Fibroblast of lung (primary cell): ENCODE measurements around the gene HDAC4. TPM values are rescaled to one million over a fixed set of nuclear protein-coding genes. Genes with fewer than 3 reads are reported as not detected.

Experiments used
- DNase-seq, 2 donors: peaks; one replicate each; pipeline versions ENCODE4 v3.0.0 to v3.0.0-alpha.2; 2010; ENCODE audit warnings: low read depth in 2 of 2
- H2AFZ ChIP-seq: 2 replicates; pipeline ENCODE4 v1.5.1; 2012; ENCODE audit warnings: low read length, control low read depth, inconsistent platforms
- H3K27ac ChIP-seq: 2 replicates; pipeline ENCODE4 v1.5.1; 2011; ENCODE audit warnings: low read length, control low read depth; ENCODE audit not compliant: insufficient read depth
- H3K27me3 ChIP-seq: 2 replicates; pipeline ENCODE4 v1.5.1; 2011; ENCODE audit warnings: mild to moderate bottlenecking, low read length; ENCODE audit not compliant: control insufficient read depth, insufficient read depth
- H3K36me3 ChIP-seq: 2 replicates; pipeline ENCODE4 v1.5.1; 2011; ENCODE audit warnings: low read length; ENCODE audit not compliant: control insufficient read depth, insufficient read depth
- H3K4me1 ChIP-seq: 2 replicates; pipeline ENCODE4 v1.5.1; 2011; ENCODE audit warnings: low read length; ENCODE audit not compliant: control insufficient read depth, insufficient read depth; ENCODE audit errors: extremely low read depth
- H3K4me2 ChIP-seq: 2 replicates; pipeline ENCODE4 v1.5.1; 2011; ENCODE audit warnings: low read length, control low read depth; ENCODE audit not compliant: insufficient read depth; ENCODE audit errors: extremely low read depth
- H3K4me3 ChIP-seq, 4 experiments: fragments of 200-600 bp in 1 of 4; sonication (generic) in 1 of 4; replicated peaks in 1 of 4; 2 replicates each; pipeline ENCODE4 v1.5.1; 2011 to 2016; ENCODE audit warnings: low read length in 4 of 4, low read depth in 3 of 4, mild to moderate bottlenecking in 3 of 4, control low read depth in 2 of 4, inconsistent platforms in 1 of 4, mixed read lengths in 1 of 4; ENCODE audit not compliant: insufficient read depth in 1 of 4; ENCODE audit errors: control extremely low read depth in 1 of 4
- H3K79me2 ChIP-seq: 2 replicates; pipeline ENCODE4 v1.5.1; 2012; ENCODE audit warnings: mild to moderate bottlenecking, low read length, inconsistent platforms; ENCODE audit not compliant: control insufficient read depth, insufficient read depth
- H3K9ac ChIP-seq: 2 replicates; pipeline ENCODE4 v1.5.1; 2011; ENCODE audit warnings: mild to moderate bottlenecking, low read length, control low read depth; ENCODE audit not compliant: insufficient read depth
- H3K9me3 ChIP-seq: 2 replicates; pipeline ENCODE4 v1.5.1; 2012; ENCODE audit warnings: low read depth, low read length; ENCODE audit not compliant: control insufficient read depth, insufficient read depth
- H4K20me1 ChIP-seq: 2 replicates; pipeline ENCODE4 v1.5.1; 2011; ENCODE audit warnings: low read length; ENCODE audit not compliant: control insufficient read depth, insufficient read depth; ENCODE audit errors: extremely low read depth
- EZH2 ChIP-seq: IDR thresholded peaks from 2 replicates; pipeline ENCODE4 v1.5.1; 2012; ENCODE audit warnings: low read length, control low read depth, mild to moderate bottlenecking; ENCODE audit errors: missing control alignments
- polyA plus RNA-seq, 2 donors: library from polyadenylated mRNA; depleted of rRNA in 1 of 2; stranded (reverse) in 1 of 2; unstranded in 1 of 2; fragments of >200 nt; gene quantifications; 2 replicates each; pipeline ENCODE4 v1.2.1, GENCODE V29; 2011 to 2012; ENCODE audit warnings: missing spikeins in 1 of 2
- total RNA-seq: library from RNA; depleted of rRNA; stranded (reverse); fragments of >200 nt; gene quantifications from 2 replicates; pipeline ENCODE4 v1.2.1, GENCODE V29; 2014
- TF ChIP-seq, protein P1 (sequence below), 2 donors: IDR thresholded peaks in 1 of 2; conservative IDR thresholded peaks in 1 of 2; 1 replicate in 1 of 2; 2 replicates in 1 of 2; pipeline ENCODE4 v1.5.1; 2011 to 2012; ENCODE audit warnings: low read length in 2 of 2, control low read depth in 1 of 2, inconsistent platforms in 1 of 2, low read depth in 1 of 2, mild to moderate bottlenecking in 1 of 2

The HDAC4 gene
- total and polyA plus RNA-seq, 2 donors (not counting 1 experiment from before 2014, with no cell fraction given) = 7.4 to 19.8 TPM

DNA sequence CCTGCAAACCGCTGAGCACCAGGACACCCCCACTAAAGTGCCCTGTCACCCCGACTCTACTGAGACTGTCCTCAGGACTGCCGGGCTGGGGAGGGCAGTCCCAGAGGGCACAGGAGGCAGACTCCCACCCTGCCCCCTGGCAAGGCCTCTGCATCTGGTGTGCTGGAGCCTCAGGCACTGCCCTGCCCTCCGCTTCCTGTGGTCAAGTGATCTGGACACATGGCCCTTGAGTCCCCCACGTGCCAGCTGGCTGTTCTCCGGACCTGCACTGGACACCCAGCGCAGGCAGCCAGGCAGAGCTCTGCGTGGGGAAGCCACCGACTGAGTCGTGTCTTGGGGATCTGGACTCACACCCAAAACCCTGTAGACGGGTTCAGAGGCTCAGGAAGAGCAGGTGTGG lies 335.3 kb downstream of the HDAC4 start:
- Histone ChIP-seq H4K20me1 (no peaks in the 10 kb centered on the region), H3K9ac (no peak overlapping the region), H2AFZ (no peak overlapping the region), H3K27me3 (no peaks in the 10 kb centered on the region), H3K79me2 (no peaks in the 10 kb centered on the region), H3K9me3 (no peaks in the 10 kb centered on the region), H3K36me3 (peaks cover 2% of the 10 kb centered on the region), H3K4me2 (no peak overlapping the region), H3K4me3 (no peak overlapping the region), H3K4me1 (no peaks in the 10 kb centered on the region), H3K27ac (no peak overlapping the region)
- TF ChIP-seq, protein P1, sequence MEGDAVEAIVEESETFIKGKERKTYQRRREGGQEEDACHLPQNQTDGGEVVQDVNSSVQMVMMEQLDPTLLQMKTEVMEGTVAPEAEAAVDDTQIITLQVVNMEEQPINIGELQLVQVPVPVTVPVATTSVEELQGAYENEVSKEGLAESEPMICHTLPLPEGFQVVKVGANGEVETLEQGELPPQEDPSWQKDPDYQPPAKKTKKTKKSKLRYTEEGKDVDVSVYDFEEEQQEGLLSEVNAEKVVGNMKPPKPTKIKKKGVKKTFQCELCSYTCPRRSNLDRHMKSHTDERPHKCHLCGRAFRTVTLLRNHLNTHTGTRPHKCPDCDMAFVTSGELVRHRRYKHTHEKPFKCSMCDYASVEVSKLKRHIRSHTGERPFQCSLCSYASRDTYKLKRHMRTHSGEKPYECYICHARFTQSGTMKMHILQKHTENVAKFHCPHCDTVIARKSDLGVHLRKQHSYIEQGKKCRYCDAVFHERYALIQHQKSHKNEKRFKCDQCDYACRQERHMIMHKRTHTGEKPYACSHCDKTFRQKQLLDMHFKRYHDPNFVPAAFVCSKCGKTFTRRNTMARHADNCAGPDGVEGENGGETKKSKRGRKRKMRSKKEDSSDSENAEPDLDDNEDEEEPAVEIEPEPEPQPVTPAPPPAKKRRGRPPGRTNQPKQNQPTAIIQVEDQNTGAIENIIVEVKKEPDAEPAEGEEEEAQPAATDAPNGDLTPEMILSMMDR (conservative IDR thresholded peaks at IDR 0.05 in 1 of 2, IDR thresholded peaks at IDR 0.05 in 1 of 2; ENCODE audit: low read depth in 1 of 2, low read length in 2 of 2) = no peak
- TF ChIP-seq EZH2 = no peak
- no peak for DNase-seq

DNA sequence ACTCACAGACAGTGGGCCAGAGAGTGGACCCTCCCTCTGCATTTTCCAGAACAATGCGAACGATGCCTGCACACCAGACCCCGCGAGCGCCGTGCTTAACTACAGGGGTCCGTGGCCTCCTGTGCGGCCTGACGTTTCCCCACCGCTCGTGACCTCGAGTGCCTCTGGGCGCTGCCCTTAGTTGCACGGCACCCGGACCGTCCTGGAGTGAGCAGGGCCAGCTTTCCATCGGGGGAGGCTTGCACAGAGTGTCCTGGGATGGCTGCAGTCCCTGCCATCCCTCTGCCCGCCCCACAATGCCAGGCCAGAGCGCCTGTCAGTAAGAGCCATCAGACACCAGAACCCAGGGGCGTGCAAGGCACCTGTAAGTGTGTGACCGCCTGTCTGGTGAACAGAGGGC lies 335.9 kb downstream of the HDAC4 start:
- TF ChIP-seq EZH2 = no peak
- TF ChIP-seq, protein P1 (conservative IDR thresholded peaks at IDR 0.05 in 1 of 2, IDR thresholded peaks at IDR 0.05 in 1 of 2; ENCODE audit: low read depth in 1 of 2, low read length in 2 of 2) = no peak
- Histone ChIP-seq H3K27ac (no peak overlapping the region), H3K4me1 (no peaks in the 10 kb centered on the region), H3K27me3 (no peaks in the 10 kb centered on the region), H4K20me1 (no peaks in the 10 kb centered on the region), H3K4me2 (no peak overlapping the region), H3K9ac (no peak overlapping the region), H3K4me3 (no peak overlapping the region), H3K9me3 (no peaks in the 10 kb centered on the region), H3K79me2 (no peaks in the 10 kb centered on the region), H2AFZ (no peak overlapping the region), H3K36me3 (peaks cover 2% of the 10 kb centered on the region)
- DNase-seq = no peak

DNA sequence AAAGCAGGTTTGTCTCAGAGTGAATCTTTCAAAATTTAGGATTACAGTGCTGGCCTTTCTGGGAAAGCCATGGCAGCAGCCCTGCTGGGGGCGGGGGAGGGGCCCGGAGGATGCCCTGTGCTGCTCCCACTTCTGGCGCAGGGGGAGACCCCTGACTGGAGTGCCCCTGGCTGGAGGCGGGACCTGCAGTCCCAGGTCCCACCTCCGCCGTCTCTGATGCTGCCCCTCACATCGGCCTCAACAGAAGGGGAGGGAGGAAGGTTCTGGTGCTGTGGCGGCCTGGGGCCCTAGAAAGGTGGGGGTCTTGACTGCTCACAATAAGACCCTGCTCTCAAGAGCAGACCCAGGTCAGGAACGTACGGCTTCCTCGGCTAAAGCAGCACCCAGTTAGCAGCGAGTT lies 336.6 kb downstream of the HDAC4 start:
- Histone ChIP-seq H2AFZ (no peak overlapping the region), H3K27ac (no peak overlapping the region), H3K4me1 (no peaks in the 10 kb centered on the region), H3K27me3 (no peaks in the 10 kb centered on the region), H3K4me2 (no peak overlapping the region), H4K20me1 (no peaks in the 10 kb centered on the region), H3K79me2 (no peaks in the 10 kb centered on the region), H3K36me3 (peaks cover 2% of the 10 kb centered on the region), H3K4me3 (no peak overlapping the region), H3K9me3 (no peaks in the 10 kb centered on the region), H3K9ac (no peak overlapping the region)
- DNase-seq = no peak
- no peak for TF ChIP-seq EZH2
- TF ChIP-seq, protein P1 (conservative IDR thresholded peaks at IDR 0.05 in 1 of 2, IDR thresholded peaks at IDR 0.05 in 1 of 2; ENCODE audit: low read depth in 1 of 2, low read length in 2 of 2) = no peak
